Suprapubic skin (tissue), 4 donors: Measurements from ENCODE around the gene SUGT1. TPM values are rescaled to one million over a fixed set of nuclear protein-coding genes. Genes with fewer than 3 reads are reported as not detected.

ENCODE experiments used
- DNase-seq, 2 donors: peaks; one replicate each; pipeline ENCODE4 v3.0.0-alpha.2; 2019; ENCODE audit warnings: low spot score in 2 of 2
- H3K27ac ChIP-seq: fragments of 200-600 bp; sonication (generic); one replicate; pipeline ENCODE4 v1.5.1; 2019
- H3K27me3 ChIP-seq: fragments of 200-600 bp; sonication (generic); one replicate; pipeline ENCODE4 v1.5.1; 2019
- H3K36me3 ChIP-seq: fragments of 200-600 bp; sonication (generic); one replicate; pipeline ENCODE4 v1.5.1; 2019
- H3K4me1 ChIP-seq: fragments of 200-600 bp; sonication (generic); one replicate; pipeline ENCODE4 v1.5.1; 2019
- H3K4me3 ChIP-seq: fragments of 200-600 bp; sonication (generic); one replicate; pipeline ENCODE4 v1.5.1; 2019; ENCODE audit warnings: mild to moderate bottlenecking
- H3K9me3 ChIP-seq: fragments of 200-600 bp; sonication (generic); one replicate; pipeline ENCODE4 v1.5.1; 2019
- EP300 ChIP-seq: sonication (generic); formaldehyde crosslinking; IDR thresholded peaks from one replicate; pipeline ENCODE4 v1.6.1; 2017; ENCODE audit warnings: antibody characterized with exemption
- POLR2A ChIP-seq, 2 donors: fragments of 450-650 bp; IDR thresholded peaks; one replicate each; pipeline ENCODE4 v1.6.1; 2017; ENCODE audit warnings: antibody characterized with exemption in 2 of 2, mild to moderate bottlenecking in 2 of 2, moderate library complexity in 2 of 2
- POLR2AphosphoS5 ChIP-seq, 3 donors: sonication (generic); formaldehyde crosslinking; IDR thresholded peaks; one replicate each; pipeline ENCODE4 v1.6.1; 2017; ENCODE audit warnings: antibody characterized with exemption in 3 of 3
- WGBS: methylation state at CpG from one replicate; pipeline ENCODE4 v1.1.5; 2018; 5-methylcytosine and 5-hydroxymethylcytosine counted together
- total RNA-seq, 4 donors: library from RNA; depleted of rRNA; stranded (reverse); fragments of >200 nt; gene quantifications; one replicate each; pipeline ENCODE4 v1.1.0, GENCODE V29; 2016
- TF ChIP-seq, protein P1 (sequence below), 2 donors: fragments of 200-600 bp in 1 of 2; fragments of 450-650 bp in 1 of 2; sonication (generic) in 1 of 2; IDR thresholded peaks; one replicate each; pipeline ENCODE4 v1.5.1; 2016 to 2019; ENCODE audit warnings: antibody characterized with exemption in 2 of 2, mild to moderate bottlenecking in 1 of 2, moderate library complexity in 1 of 2

SUGT1 gene
- total RNA-seq, 4 donors from 2014 or later, result 23.7 to 38.2 (median 28.8) TPM

- Histone ChIP-seq H3K27ac (no peak overlapping the region), H3K4me1 (no peaks in the 10 kb centered on the region), H3K4me3 (no peak overlapping the region), H3K27me3 (no peaks in the 10 kb centered on the region), H3K9me3 (no peaks in the 10 kb centered on the region), H3K36me3 (no peaks in the 10 kb centered on the region)
- 95% methylated on average over 2 of the region's 2 CpGs for WGBS
- TF ChIP-seq POLR2A (IDR thresholded peaks at IDR 0.05) (no peak), POLR2AphosphoS5 (IDR thresholded peaks at IDR 0.05) (no peak), EP300 (no peak)
- TF ChIP-seq, protein P1, sequence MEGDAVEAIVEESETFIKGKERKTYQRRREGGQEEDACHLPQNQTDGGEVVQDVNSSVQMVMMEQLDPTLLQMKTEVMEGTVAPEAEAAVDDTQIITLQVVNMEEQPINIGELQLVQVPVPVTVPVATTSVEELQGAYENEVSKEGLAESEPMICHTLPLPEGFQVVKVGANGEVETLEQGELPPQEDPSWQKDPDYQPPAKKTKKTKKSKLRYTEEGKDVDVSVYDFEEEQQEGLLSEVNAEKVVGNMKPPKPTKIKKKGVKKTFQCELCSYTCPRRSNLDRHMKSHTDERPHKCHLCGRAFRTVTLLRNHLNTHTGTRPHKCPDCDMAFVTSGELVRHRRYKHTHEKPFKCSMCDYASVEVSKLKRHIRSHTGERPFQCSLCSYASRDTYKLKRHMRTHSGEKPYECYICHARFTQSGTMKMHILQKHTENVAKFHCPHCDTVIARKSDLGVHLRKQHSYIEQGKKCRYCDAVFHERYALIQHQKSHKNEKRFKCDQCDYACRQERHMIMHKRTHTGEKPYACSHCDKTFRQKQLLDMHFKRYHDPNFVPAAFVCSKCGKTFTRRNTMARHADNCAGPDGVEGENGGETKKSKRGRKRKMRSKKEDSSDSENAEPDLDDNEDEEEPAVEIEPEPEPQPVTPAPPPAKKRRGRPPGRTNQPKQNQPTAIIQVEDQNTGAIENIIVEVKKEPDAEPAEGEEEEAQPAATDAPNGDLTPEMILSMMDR (IDR thresholded peaks at IDR 0.05), result no peak
- no peak for DNase-seq
Observed at GRCh38 chr13:52726258-52726657, 73.6 kb downstream of the SUGT1 start.

- H3K27me3 ChIP-seq, result peaks cover 23% of the 10 kb centered on the region
- H3K36me3 ChIP-seq, result no peaks in the 10 kb centered on the region
- H3K9me3 ChIP-seq, result no peaks in the 10 kb centered on the region
- H3K27ac ChIP-seq, result no peak overlapping the region
- peaks cover 6% of the 10 kb centered on the region for H3K4me1 ChIP-seq
- TF ChIP-seq, protein P1 (IDR thresholded peaks at IDR 0.05), result no peak
- TF ChIP-seq POLR2AphosphoS5 (IDR thresholded peaks at IDR 0.05) (no peak), POLR2A (IDR thresholded peaks at IDR 0.05) (no peak), EP300 (no peak)
- no peak overlapping the region for H3K4me3 ChIP-seq
- WGBS, result 84% methylated on average over 4 of the region's 4 CpGs
- DNase-seq, result no peak
Observed at GRCh38 chr13:52734075-52734623, 81.5 kb downstream of the SUGT1 start.

- Histone ChIP-seq H3K9me3 (no peaks in the 10 kb centered on the region), H3K27ac (no peak overlapping the region), H3K4me3 (no peak overlapping the region), H3K4me1 (peaks cover 10% of the 10 kb centered on the region), H3K27me3 (peaks cover 46% of the 10 kb centered on the region), H3K36me3 (no peaks in the 10 kb centered on the region)
- 83% methylated on average over 2 of the region's 2 CpGs for WGBS
- DNase-seq, result no peak
- no peak for TF ChIP-seq POLR2AphosphoS5 (IDR thresholded peaks at IDR 0.05)
- no peak for TF ChIP-seq POLR2A (IDR thresholded peaks at IDR 0.05)
Observed at GRCh38 chr13:52736891-52737290, 84.3 kb downstream of the SUGT1 start.

GRCh38 chr13:52737451-52737850 lies 84.8 kb downstream of the SUGT1 start:
- Histone ChIP-seq H3K27me3 (peaks cover 46% of the 10 kb centered on the region), H3K36me3 (no peaks in the 10 kb centered on the region), H3K4me1 (peaks cover 10% of the 10 kb centered on the region), H3K9me3 (no peaks in the 10 kb centered on the region), H3K4me3 (no peak overlapping the region), H3K27ac (no peak overlapping the region)
- TF ChIP-seq POLR2A (IDR thresholded peaks at IDR 0.05) (no peak), POLR2AphosphoS5 (IDR thresholded peaks at IDR 0.05) (no peak), EP300 (no peak)
- TF ChIP-seq, protein P1 (IDR thresholded peaks at IDR 0.05), result no peak
- DNase-seq, result no peak

- no peak for DNase-seq
- Histone ChIP-seq H3K4me1 (peaks cover 10% of the 10 kb centered on the region), H3K36me3 (no peaks in the 10 kb centered on the region), H3K27ac (no peak overlapping the region), H3K27me3 (peaks cover 46% of the 10 kb centered on the region), H3K9me3 (no peaks in the 10 kb centered on the region), H3K4me3 (no peak overlapping the region)
- TF ChIP-seq EP300, result no peak
- no peak for TF ChIP-seq POLR2AphosphoS5 (IDR thresholded peaks at IDR 0.05)
- TF ChIP-seq, protein P1 (IDR thresholded peaks at IDR 0.05), result no peak
- no peak for TF ChIP-seq POLR2A (IDR thresholded peaks at IDR 0.05)
- 75% methylated on average over 4 of the region's 4 CpGs for WGBS
Observed at GRCh38 chr13:52737965-52738364, 85.3 kb downstream of the SUGT1 start.
